ENCODE measurements around the gene MYO1E.
"Not testable (repeated sequence)": the region's sequence is repeated elsewhere in the genome, so short reads cannot be mapped to it uniquely, and the experiment has no call there.

Gene MYO1E

DNA sequence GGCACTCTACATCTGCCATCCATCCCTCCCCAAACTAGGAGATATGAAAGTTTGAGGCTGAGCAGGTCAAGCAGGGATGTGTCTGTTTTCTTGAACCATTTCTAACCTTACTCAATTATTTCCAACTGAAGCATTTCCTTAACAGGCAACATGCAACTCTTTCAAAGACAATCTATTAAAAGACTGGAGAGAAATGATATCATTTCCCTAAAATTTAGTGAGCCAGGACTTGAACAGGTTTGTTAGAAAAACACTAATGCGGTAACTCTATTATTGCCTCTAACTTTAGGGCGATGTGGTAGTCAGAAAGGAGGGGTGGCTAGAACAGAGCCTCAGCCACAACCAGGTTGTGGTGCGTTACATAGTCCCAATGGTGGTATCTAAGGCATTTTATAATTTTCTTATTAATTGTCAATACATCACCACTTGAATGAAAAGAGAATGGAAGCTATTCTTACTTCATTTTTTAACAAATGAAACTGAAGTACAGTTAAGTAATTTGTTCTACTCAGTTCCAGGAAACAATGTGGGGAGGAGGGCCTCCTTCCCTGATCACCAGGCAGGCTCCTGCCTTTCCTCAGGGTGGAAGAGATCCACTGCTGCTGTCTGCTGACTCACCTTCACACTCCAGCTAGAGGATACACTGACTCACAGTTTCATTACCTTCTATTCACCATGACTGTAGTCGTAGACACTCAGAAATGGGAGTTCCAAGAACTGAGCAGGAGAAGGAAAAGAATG is 22.8 kb downstream of the MYO1E start:
- DNase-seq: peak; percentile 66

DNA sequence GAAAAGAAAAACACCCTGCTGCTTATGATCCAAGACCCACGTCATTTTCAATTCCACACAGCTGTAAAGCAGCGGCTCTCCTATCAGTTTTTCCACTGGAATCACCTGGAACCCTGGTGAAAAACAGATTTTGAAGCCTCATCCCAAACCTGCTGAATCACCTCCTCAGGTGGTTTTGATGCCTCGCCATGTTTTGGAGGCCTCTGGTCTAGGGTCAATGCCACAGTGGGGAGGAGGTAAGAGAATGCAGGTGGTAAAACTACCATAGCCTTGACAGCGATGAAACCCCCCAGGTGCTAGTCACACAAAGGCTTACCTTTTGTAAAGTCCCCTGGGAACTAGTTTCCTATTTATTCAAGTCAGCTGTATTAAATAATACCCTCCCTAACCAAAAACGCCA is 24.8 kb downstream of the MYO1E start:
- peak; percentile 87 for DNase-seq

DNA sequence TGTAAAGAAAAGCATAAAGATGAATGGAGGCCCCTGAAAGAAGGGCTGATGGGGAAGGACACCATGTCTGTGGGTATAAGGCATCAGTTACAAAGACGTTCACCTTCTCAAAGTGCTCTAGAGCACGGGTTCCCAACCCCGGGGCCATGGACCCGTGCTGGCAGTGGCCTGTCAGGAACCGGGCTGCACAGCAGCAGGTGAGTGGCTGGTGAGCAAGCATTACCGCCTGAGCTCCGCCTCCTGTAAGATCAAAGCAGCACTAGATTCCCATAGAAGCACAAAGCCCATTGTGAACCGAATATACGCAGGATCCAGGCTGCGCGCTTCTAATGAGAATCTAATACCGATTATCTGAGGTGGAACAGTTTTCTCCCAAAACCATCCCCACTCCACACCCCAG is 25.7 kb downstream of the MYO1E start:
- no peak for DNase-seq

DNA sequence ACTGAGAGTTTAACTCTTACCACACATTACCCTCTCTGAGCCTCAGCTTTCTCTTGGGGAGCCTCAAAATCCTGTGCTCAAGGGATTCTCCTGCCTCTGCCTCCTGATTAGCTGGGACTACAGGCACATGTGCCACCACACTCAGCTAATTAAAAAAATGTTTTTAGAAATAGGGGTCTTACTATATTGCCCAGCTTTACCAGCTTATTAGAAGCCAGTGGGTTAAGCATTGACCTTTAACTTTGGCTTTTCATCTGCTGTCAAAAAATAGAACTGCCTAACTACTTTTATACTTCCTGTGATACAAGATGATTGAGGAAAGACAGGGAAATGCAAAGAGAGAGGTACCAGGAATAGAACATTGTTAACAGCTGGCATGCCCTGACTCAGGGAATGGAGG is 27.3 kb downstream of the MYO1E start:
- DNase-seq: no peak

DNA sequence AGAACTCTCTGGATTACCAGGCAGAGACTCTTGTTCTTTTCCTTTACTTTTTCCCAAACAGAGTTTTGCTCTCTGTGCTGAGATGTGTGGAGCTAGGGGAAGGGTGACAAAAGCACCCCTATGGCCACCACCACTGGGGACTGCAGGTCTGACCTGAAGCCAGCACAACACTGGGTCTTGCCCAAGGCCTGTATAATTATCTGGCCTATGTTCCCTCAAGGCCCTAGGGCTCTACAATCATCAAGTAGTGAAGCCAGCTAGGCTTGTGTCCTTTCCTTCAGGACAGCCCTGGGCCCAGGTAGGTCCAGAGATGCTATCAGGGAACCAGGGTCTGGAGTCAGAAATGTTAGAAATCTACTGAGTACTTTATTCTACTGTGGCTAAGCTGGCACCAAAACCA is 28.4 kb downstream of the MYO1E start:
- no peak for DNase-seq

DNA sequence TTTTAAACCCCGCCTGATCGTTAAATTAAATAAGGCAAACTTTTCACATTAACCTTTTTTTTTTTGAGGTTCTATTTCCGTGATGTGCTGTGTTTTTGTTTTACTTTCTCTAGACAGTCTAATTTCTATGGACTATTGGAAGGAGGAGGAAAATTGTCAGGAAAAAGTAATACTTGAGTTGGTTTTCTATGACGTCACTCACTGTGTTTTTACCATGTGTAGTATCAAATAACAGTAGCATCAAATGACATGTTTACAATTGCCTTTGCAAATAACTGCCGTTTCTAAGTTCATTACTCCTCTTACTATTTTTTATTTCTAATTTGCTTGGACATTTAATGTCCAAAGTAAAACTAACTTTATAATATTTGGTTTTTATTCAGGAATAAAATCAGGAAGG is 32.3 kb downstream of the MYO1E start:
- DNase-seq: no peak

DNA sequence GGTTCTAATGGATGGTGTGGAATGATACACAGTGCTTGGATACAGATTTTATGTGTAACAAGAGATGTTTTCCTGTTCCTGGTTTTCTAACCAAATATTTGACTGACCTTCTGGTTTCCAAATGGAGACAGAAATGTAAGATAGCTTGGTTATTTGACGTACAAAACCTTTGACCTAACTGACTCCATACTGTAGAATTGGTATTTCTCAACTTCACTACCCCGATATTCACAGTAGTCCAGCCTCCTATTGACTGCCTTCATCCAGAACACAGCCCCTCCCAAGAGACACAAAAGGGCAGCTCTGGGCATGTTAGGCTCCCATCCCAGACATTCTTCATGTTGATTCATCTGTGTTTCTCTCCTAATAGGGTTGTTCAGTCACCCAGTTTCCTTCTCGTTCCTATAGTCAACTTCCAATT is 33.4 kb downstream of the MYO1E start:
- DNase-seq: no peak

DNA sequence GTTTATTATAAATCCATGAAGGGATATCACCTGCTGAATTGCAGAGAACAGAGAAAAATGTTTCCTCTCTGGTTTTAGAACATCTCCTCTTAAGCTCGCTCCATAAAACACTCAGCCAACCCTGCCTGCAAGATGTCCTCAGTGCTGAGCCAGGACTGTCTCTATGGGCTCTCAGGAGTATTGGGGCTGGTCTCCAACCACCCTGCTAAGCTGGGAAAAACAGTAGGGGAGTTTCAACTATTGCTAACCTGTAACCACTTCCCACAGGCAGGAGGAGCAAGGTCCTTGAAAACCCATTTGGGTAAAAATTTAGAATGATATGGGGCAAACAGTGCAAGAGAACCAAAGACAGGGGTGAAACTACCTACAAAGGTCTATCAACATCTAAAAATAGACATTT is 34.3 kb downstream of the MYO1E start:
- DNase-seq: no peak

DNA sequence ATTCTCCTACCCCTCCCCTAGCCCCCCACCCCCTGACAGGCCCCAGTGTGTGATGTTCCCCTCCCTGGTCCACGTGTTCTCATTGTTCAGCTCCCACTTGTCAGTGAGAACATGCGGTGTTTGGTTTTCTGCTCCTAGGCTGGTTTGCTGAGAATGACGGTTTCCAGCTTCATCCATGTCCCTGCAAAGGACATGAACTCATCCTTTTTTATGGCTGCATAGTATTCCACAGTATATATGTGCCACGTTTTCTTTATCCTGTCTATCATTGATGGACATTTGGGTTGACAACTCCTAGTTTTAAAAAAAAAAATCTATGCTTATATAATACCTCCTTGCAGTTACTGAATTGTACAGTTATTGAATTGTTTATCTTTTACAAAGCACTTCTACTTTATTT is 35.9 kb downstream of the MYO1E start:
- DNase-seq: not testable (repeated sequence)

DNA sequence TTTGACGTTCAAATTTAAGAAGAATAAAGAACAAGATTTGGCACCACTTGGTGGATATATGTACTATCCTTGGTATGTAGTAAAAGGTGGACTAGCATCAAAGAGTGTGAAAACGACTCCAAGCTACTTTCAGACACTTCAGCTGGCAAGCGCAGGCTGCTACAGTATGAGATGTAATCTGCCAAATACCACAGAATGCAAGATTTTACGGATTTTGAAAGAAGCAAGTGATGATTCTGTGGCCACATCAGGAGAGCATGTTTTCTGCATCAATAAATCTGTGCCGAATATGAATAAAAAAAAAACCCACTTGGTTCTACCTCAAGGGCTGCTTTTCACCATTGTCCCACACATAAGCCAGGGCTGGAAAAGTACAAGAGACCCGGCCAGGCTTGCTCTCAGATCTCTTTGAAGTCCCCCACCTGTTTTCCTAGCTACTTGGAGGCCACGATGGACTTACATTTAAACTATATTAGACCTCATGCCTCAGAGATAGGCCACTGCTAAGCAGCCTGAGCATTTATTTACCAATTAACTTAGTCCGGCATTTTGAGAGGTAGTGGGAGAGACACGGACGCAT is 37.4 kb downstream of the MYO1E start:
- DNase-seq: no peak

DNA sequence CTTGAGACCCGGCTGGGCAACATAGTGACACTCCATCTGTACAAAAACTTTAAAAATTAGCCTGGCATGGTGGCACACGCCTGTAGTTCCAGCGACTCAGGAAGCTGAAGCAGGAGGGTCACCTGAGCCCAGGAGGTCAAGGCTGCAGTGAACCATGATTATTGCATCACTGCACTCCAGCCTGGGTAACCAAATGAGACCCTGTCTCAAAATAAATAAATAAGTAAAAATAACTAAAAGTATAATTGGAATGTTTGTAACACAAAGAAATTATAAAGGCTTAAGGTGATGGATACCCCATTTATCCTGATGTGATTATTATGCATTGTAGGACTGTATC is 38.6 kb downstream of the MYO1E start:
- no peak for DNase-seq

DNA sequence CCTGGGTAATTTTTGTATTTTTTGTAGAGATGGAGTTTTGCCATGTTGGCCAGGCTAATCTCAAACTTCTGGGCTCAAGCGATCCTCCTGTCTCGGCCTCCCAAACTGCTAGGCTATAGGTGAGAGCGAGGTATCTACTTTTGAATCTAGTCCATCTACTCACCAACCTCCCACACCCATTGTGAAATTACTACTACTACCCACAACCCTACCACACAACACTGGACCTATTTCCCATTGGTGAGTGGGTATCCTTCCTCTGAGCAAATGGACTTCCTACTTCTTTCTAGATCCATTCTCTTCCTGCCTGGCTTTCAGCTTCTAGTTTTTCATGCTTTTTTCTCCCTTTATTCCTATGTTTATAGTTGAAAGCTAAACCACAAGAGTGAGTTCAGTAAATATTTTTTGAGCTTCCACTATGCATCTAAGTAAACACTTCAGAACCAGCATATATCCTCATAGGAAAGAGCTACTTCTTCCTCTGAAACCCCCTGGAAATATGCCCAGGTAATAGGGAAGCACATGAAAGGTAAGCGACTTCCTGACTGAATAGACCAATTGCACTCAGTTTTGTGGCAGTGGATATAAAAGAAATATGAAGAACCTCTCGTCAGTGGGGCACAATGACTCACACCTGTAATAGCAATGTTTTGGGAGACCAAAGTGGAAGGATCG is 39.1 kb downstream of the MYO1E start:
- peak; percentile 78 for DNase-seq

DNA sequence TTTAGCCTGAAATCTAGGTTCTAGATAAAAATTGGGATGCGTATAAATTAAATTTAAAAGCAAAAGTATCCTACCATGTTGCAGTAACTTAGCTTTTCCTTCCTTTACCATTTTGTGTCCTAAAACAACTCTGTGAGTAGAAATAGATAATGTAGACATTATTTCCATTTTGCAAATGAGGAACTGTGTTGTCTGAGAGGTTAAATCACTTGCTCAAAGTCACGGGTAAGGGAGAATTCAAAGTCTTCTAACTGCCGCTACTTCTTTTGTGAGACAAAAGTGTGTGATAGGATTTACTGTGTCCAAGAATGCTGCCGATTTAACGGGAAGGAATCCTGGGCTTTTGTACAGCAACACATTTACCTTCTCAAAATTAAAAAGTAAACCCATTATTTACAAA is 40.7 kb downstream of the MYO1E start:
- peak; percentile 64 for DNase-seq

DNA sequence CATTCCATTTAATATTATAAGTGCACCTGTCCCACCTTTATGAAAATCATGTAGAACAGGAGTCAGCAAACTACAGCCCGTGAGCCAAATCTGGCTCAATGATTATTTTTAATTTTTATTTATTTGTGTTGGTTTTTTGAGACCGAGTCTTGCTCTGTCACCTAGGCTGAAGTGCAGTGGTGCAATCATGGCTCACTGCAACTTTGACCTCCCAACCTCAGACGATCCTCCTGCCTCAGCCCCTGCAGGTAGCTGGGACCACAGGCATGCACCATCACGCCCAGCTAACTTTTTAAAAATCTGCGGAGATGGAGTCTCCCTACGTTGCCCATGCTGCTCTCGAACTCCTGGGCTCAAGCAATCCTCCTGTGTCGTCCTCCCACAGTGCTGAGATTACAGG is 42.0 kb downstream of the MYO1E start:
- DNase-seq: no peak

DNA sequence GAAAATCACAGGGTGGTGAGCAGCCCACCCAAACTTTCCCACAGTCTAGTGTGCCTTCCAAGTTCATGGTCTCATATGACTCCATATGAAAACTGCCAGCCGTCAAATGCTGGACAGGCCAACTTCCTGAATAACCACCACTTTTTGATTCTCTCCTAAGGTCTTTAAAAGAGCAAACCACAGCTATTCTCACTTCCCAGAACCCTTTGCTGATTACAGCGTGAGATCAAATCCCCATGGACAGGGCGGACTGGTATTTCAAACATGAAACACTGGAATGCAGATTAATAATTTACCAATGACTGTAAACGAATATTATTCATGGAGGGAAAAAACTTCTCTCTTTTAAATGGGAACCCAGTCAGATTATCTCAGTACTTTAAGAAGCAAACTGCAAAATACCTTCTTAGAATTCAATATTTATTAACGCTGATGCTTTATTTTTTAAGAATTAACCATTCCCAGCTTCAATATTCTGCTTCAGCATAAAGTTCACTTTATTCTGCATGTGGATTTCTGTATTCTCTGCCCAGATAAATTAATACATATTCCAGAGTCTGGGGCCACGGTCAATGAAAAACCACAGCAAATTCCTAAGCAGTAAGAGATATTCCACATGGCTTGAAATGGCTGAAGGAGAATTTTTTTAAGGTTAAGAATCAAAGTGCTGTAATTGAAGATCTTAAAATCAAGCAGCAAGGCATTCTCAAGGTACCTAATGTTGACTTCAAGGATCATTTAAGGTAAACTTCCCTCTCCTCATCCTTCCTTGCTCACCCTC is 42.9 kb downstream of the MYO1E start:
- no peak for DNase-seq

DNA sequence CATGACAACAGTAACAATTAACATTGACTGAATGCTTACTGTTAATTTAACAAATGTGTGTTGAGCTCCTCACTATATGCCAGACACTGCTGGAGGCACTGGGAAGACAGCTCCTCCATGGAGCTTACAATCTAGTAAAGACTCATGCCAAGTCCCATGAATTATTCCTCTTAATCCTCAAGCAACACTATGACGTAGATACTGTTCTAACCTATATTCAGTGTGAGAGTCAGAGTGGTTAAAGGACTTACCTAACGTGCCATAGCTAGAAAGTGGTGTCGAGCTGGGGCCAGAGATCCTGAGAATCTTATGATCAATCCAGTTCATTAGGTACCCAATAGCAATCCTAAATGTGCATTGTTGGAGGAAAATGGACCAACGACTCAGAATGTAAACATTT is 43.6 kb downstream of the MYO1E start:
- DNase-seq: no peak

DNA sequence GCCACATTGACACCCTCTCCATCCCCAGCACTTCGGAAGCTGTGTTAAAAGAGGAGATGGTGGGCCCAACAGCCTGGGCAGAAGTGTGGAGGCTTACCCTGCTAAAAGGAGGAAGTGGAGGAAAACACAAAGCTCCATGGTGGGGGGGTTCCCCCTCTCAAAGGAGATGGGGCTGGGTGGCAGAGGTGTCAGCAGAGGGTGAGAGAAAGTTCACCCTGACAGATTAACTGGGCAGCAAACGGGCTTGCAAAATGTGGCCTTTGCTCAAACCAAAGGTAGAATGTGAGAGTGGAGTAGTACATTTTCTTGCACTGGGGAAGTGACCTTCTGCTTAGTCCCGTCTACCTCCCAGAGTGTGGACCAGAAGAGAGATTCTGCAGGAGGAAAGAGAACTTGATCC is 44.7 kb downstream of the MYO1E start:
- no peak for DNase-seq

DNA sequence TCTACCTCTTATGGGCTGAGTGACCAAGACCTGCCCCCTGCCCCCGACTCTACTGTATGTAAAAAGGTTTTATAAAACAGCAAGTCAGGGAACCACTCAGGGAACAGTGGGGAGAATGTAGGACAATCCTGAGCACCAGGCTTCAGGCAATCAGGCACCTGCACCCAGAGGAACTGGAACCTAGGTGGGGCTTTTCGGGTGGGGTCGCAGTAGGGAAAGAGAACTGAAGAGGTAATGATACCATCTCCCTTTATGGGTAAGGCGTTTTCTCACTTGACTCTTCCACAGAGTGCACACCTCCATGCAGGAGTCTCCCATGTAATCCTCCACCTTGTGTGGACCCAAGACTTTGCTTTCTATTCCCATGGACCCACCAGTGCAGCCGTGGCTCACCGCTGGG is 45.8 kb downstream of the MYO1E start:
- no peak for DNase-seq

DNA sequence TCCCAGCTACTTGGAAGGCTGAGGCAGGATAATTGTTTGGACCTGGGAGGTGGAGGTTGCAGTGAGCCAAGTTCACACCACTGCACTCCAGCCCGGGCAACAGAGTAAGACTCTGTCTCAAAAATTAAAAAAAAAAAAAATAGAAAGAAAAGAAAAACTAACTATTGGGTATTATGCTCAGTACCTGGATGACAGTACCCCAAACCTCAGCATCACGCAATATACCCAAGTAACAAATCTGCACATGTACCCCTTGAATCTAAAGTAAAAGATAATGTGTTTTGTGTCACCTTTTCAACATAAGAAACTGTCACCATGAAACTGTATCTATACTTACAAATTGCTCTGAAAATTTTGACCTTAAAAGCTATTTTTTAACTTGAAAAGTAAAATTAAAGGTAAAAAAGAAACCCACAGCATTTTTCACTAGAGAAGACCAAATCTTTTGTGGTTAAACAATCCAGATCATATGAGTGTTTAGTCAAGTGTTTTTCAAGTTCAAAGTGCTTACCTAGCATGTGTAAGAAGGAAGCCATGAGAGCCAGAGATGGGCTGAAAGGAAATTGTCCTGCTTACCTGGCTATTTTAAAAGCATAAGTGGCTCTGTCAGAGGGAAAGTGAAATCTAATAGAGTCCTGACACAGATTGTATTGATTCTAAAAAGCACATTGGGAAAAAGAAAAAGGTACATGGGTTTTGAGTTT is 50.5 kb downstream of the MYO1E start:
- DNase-seq: peak; percentile 19

DNA sequence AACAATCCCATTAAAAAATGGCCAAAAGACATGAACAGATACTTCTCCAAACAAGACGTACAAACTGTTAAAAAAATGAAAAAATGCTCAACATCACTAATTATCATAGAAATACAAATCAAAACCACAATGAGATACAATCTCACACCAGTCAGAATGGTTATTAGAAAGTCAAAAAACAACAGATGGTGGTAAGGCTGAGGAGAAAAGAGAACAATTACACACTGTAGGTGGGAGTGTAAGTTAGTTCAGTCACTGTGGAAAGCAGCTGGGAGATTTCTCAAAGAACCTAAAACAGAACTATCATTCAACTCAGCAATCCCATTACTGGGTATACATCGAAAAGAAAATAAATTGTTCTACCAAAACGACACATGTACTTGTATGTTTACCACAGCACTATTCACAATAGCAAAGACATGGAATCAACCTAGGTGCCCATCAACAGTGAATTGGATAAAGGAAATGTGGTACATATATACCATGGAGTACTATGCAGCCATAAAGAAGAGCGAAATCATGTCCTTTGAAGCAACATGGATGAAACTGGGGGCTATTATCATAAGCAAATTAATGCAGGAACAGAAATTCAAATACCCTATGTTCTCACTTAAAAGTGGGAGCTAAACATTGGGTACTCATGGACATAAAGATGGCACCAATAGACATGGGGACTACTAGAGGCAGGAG is 51.5 kb downstream of the MYO1E start:
- DNase-seq: peak; percentile 86

DNA sequence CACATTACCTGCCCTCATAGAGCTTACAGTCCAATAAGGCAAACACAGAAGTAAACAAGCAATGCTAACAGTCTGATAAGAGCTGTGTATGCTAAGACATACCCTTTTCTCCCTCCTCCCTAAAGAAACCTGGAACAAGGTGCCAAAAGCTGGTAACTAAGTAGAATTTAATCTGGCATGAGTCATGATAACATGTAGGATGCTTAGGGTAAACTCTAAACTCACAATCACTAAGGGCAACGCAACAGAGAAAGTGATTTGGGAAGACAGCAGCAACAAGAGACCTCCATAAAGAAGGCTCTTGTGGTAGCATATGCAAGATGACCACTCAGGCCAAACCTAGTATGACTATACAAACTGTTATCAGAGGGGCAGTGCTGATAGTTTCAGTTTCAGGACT is 55.5 kb downstream of the MYO1E start:
- no peak for DNase-seq

DNA sequence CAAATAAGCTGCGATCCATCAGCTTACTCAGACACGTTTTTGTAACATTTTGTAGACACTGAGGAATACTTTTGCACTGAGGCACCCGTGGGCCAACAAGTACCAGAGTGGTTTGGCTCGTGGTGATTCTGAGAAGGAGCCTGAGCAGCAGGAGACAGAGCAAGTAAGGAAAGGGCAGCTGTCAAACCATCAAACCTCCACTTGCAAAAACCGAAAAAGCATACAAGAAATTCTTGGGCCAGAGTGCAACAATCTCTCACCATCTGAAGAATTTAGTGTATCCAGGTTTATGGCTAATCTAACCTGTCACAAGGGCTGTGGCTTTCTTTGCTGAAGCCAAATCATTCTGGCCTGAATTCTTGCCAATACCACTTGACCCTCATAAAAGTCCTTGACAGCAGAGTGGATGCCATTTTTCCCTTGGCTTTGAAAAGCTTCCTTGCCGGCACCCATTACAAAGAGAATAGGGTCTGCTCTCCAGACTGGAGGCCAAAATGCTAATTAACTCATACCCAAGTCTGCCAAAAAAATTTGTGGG is 56.7 kb downstream of the MYO1E start:
- DNase-seq: peak; percentile 97
